ENCODE data around the gene PSD4. TPM values are rescaled to one million over a fixed set of nuclear protein-coding genes. Genes with fewer than 3 reads are reported as not detected.
A peak's percentile ranks its signal among the peaks of the same experiment; 100 is the strongest.

Gene PSD4
- total and polyA plus RNA-seq, 10 of the 15 experiments (the other 5 are each of a cell fraction or from before 2014, with no cell fraction given) = 0.68 to 114 (median 35.1) TPM

- WGBS (ENCODE audit: insufficient coverage, insufficient replicate concordance, low lambda C conversion rate, missing lambda C conversion rate) = 37% methylated on average over 13 of the region's 13 CpGs
- Histone ChIP-seq H4K20me1 (ENCODE audit: control insufficient read depth, insufficient read depth) (no peaks in the 10 kb centered on the region), H3K9me3 (replicated peaks; ENCODE audit: control insufficient read depth, insufficient read depth, low read length) (no peaks in the 10 kb centered on the region), H3K27ac (ENCODE audit: control insufficient read depth, insufficient read depth) (no peak overlapping the region), H3K9ac (ENCODE audit: control insufficient read depth, insufficient read depth, low read length) (no peak overlapping the region), H3K4me3 (no peak overlapping the region), H3K4me1 (ENCODE audit: control insufficient read depth, insufficient read depth, low read length) (peaks cover 4% of the 10 kb centered on the region; the same call in 1 of the 2 replicates), H2AFZ (ENCODE audit: control insufficient read depth, low read depth, low read length) (peak overlapping the region; percentile 81), H3K27me3 (replicated peaks in 1 of 2; ENCODE audit: control insufficient read depth in 2 of 2, insufficient read depth in 2 of 2, low read length in 1 of 2) (no peaks in the 10 kb centered on the region), H3K36me3 (ENCODE audit: control insufficient read depth in 2 of 2, insufficient read depth in 2 of 2, low read length in 1 of 2) (no peaks in the 10 kb centered on the region), H3K79me2 (ENCODE audit: control insufficient read depth, insufficient read depth, low read length) (no peaks in the 10 kb centered on the region), H3K4me2 (ENCODE audit: control insufficient read depth, insufficient read depth) (peak overlapping the region; percentile 41)
- FAIRE-seq (peak; percentile 80), ATAC-seq (peak; percentile 91), DNase-seq (ENCODE audit: low read depth, low spot score) (peak; percentile 64)
- ChIA-PET CTCF (interaction anchor here (0.6 to 11.0 kb wide), 45 partner anchors 9 to 316 kb away, joined by 3 to 195 read pairs (median 5); partner anchors contain the start of genes IL1RN and PSD4), POLR2A (interaction anchor here (0.6 to 1.6 kb wide), 9 partner anchors 14 to 301 kb away, joined by 3 to 7 read pairs (median 3); partner anchors contain the start of gene PSD4), SMC1A (ENCODE audit: uncharacterized antibody, unreplicated experiment) (interaction anchor here (0.6 to 4.9 kb wide), 33 partner anchors 10 to 251 kb away, joined by 3 to 52 read pairs (median 4); partner anchors contain the start of gene PSD4), RAD21 (ENCODE audit: unreplicated experiment) (interaction anchor here (0.6 to 6.5 kb wide), 25 partner anchors 11 to 809 kb away, joined by 3 to 75 read pairs (median 5); partner anchors contain the start of gene PSD4)
- intact Hi-C loops (cut with micrococcal nuclease; ENCODE audit: unreplicated experiment) = loop anchor here (1.0 to 2.0 kb wide), 3 partner anchors 37 to 232 kb away; no protein-coding TSS in a partner anchor
- in situ Hi-C loops (cut with MboI) = loop anchor here (5.0 kb wide), 1 partner anchor 234 kb away; no protein-coding TSS in a partner anchor
- no TSS peak for BruUV-seq (replicated peaks)
- TF ChIP-seq ZNF274 (IDR thresholded peaks at IDR 0.05; ENCODE audit: insufficient read depth, insufficient read length) (no peak), NR2F1 (conservative IDR thresholded peaks at IDR 0.05) (no peak), KAT2A (conservative IDR thresholded peaks at IDR 0.05; ENCODE audit: control insufficient read depth, low read depth, low read length) (no peak), RB1 (IDR thresholded peaks at IDR 0.05; ENCODE audit: borderline replicate concordance) (no peak), NFYA (IDR thresholded peaks at IDR 0.05; ENCODE audit: borderline replicate concordance, low read depth, low read length) (no peak), PKNOX1 (IDR thresholded peaks at IDR 0.05) (0 out of 2 replicates have a peak, but pooled peaks have one; percentile 28), RCOR1 (conservative IDR thresholded peaks at IDR 0.05; ENCODE audit: low read depth, low read length) (no peak), BCL11A (IDR thresholded peaks at IDR 0.05; ENCODE audit: low read depth, low read length) (no peak), KLF5 (IDR thresholded peaks at IDR 0.05; ENCODE audit: partially characterized antibody) (no peak), HDGF (IDR thresholded peaks at IDR 0.05) (no peak), RAD21 (IDR thresholded peaks at IDR 0.05; ENCODE audit: insufficient read depth, low read depth, low read length) (peak; percentile 71), CEBPB (IDR thresholded peaks at IDR 0.05; ENCODE audit: borderline replicate concordance in 1 of 2, low read depth in 2 of 2, low read length in 2 of 2) (no peak), ZNF217 (IDR thresholded peaks at IDR 0.05) (no peak), RELA (IDR thresholded peaks at IDR 0.05; ENCODE audit: borderline replicate concordance, partially characterized antibody) (no peak), RBBP5 (conservative IDR thresholded peaks at IDR 0.05) (no peak), IRF4 (IDR thresholded peaks at IDR 0.05; ENCODE audit: low read depth, low read length) (no peak), CBX5 (IDR thresholded peaks at IDR 0.05; ENCODE audit: low read depth) (no peak), EGR1 (IDR thresholded peaks at IDR 0.05; ENCODE audit: borderline replicate concordance in 1 of 2, low read depth in 2 of 2, low read length in 2 of 2) (no peak), SUZ12 (IDR thresholded peaks at IDR 0.05; ENCODE audit: unreplicated experiment) (no peak)
- TF ChIP-seq, protein P1, sequence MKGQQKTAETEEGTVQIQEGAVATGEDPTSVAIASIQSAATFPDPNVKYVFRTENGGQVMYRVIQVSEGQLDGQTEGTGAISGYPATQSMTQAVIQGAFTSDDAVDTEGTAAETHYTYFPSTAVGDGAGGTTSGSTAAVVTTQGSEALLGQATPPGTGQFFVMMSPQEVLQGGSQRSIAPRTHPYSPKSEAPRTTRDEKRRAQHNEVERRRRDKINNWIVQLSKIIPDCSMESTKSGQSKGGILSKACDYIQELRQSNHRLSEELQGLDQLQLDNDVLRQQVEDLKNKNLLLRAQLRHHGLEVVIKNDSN (IDR thresholded peaks at IDR 0.05; ENCODE audit: borderline replicate concordance, extremely low read length, insufficient read depth, low read depth, low read length) = no peak
- TF ChIP-seq, protein P2, sequence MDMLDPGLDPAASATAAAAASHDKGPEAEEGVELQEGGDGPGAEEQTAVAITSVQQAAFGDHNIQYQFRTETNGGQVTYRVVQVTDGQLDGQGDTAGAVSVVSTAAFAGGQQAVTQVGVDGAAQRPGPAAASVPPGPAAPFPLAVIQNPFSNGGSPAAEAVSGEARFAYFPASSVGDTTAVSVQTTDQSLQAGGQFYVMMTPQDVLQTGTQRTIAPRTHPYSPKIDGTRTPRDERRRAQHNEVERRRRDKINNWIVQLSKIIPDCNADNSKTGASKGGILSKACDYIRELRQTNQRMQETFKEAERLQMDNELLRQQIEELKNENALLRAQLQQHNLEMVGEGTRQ (IDR thresholded peaks at IDR 0.05; ENCODE audit: borderline replicate concordance, low read depth, low read length) = no peak
These were observed 35.1 kb upstream of the PSD4 start for GRCh38 chr2:113138428-113139322.

Measured in GM12878 (cell line).